HG02763 (cell line): ENCODE results near the gene SURF1.
"Not testable (repeated sequence)": the region's sequence is repeated elsewhere in the genome, so short reads cannot be mapped to it uniquely, and the experiment has no call there.

Experiments used
- ATAC-seq: cut with Tn5 transposase; IDR thresholded peaks from one replicate; pipeline ENCODE4 v1.9.1; 2021; ENCODE audit warnings: mild to moderate bottlenecking, moderate library complexity; ENCODE audit not compliant: unreplicated experiment

The SURF1 gene

GRCh38 chr9:133327834-133328484 lies 28.3 kb downstream of the SURF1 start:
- ATAC-seq: no peak

- not testable (repeated sequence) for ATAC-seq
Measured at GRCh38 chr9:133327021-133327420, 29.3 kb downstream of the SURF1 start.

- ATAC-seq: no peak
Measured at GRCh38 chr9:133323991-133324703, 32.1 kb downstream of the SURF1 start.

GRCh38 chr9:133323211-133323610 lies 33.1 kb downstream of the SURF1 start:
- ATAC-seq: no peak

GRCh38 chr9:133322701-133323100 lies 33.6 kb downstream of the SURF1 start:
- ATAC-seq: no peak

- ATAC-seq: no peak
Measured at GRCh38 chr9:133321411-133321935, 34.8 kb downstream of the SURF1 start.

GRCh38 chr9:133320421-133320881 lies 35.8 kb downstream of the SURF1 start:
- no peak for ATAC-seq

- ATAC-seq: not testable (repeated sequence)
Measured at GRCh38 chr9:133317551-133317950, 38.7 kb downstream of the SURF1 start.

- ATAC-seq: no peak
Measured at GRCh38 chr9:133315997-133316396, 40.3 kb downstream of the SURF1 start.

GRCh38 chr9:133309608-133310007 lies 46.7 kb downstream of the SURF1 start:
- no peak for ATAC-seq

GRCh38 chr9:133307301-133307700 lies 49.0 kb downstream of the SURF1 start:
- ATAC-seq: no peak

GRCh38 chr9:133306242-133307204 lies 49.8 kb downstream of the SURF1 start:
- ATAC-seq: no peak

GRCh38 chr9:133305731-133306130 lies 50.6 kb downstream of the SURF1 start:
- ATAC-seq: no peak

- ATAC-seq: no peak
Measured at GRCh38 chr9:133304477-133305377, 51.6 kb downstream of the SURF1 start.

- no peak for ATAC-seq
Measured at GRCh38 chr9:133304158-133304470, 52.2 kb downstream of the SURF1 start.

- ATAC-seq: no peak
Measured at GRCh38 chr9:133303266-133304157, 52.8 kb downstream of the SURF1 start.
